GM10266 (cell line): Measurements from ENCODE around the gene IMMP2L.
"Not testable (repeated sequence)": the region's sequence is repeated elsewhere in the genome, so short reads cannot be mapped to it uniquely, and the experiment has no call there.

ENCODE experiments used
- DNase-seq: peaks from one replicate; pipeline ENCODE4 v3.0.0; 2012; ENCODE audit errors: extremely low spot score
- TF ChIP-seq, protein P1 (sequence below): IDR thresholded peaks from 2 replicates; pipeline ENCODE4 v1.5.1; 2012; ENCODE audit warnings: mild to moderate bottlenecking, low read depth; ENCODE audit not compliant: control insufficient read depth, insufficient read depth; ENCODE audit errors: missing control alignments

IMMP2L gene

DNA sequence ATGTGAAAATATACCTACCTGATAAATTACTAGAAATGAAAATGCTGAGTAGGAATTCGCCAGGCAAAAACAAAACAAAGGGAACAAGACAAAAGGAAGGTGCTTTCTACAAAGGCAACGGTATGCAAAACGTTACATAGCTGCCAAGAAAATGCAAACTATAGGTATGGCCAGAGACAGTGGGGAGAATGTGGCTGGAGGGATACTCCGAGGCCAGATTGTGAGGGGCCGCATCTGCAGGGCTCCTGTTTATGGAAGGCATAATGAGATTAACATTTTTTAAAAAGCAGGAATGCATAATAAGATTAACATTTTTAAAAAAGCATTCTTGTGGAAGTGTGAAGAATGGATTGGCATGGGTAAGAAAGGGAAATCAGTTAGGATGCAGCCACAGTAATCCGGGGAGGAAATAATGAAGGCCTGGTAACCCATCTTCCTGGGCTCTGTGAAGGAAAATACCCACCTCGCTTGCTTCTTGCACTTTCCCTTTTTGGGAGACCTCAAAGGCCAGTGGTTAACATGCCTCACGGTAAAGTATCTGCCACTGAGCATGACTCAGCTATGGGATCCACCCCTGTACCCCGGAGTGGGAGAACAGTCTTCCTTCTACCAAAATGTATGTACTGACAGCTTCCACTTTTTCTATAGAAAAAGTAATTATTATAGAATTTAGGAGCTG is 617.2 kb downstream of the IMMP2L start:
- no peak for DNase-seq
- TF ChIP-seq, protein P1, sequence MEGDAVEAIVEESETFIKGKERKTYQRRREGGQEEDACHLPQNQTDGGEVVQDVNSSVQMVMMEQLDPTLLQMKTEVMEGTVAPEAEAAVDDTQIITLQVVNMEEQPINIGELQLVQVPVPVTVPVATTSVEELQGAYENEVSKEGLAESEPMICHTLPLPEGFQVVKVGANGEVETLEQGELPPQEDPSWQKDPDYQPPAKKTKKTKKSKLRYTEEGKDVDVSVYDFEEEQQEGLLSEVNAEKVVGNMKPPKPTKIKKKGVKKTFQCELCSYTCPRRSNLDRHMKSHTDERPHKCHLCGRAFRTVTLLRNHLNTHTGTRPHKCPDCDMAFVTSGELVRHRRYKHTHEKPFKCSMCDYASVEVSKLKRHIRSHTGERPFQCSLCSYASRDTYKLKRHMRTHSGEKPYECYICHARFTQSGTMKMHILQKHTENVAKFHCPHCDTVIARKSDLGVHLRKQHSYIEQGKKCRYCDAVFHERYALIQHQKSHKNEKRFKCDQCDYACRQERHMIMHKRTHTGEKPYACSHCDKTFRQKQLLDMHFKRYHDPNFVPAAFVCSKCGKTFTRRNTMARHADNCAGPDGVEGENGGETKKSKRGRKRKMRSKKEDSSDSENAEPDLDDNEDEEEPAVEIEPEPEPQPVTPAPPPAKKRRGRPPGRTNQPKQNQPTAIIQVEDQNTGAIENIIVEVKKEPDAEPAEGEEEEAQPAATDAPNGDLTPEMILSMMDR: no peak

GRCh38 chr7:110944448-110944847 is 617.8 kb downstream of the IMMP2L start:
- DNase-seq: no peak

DNA sequence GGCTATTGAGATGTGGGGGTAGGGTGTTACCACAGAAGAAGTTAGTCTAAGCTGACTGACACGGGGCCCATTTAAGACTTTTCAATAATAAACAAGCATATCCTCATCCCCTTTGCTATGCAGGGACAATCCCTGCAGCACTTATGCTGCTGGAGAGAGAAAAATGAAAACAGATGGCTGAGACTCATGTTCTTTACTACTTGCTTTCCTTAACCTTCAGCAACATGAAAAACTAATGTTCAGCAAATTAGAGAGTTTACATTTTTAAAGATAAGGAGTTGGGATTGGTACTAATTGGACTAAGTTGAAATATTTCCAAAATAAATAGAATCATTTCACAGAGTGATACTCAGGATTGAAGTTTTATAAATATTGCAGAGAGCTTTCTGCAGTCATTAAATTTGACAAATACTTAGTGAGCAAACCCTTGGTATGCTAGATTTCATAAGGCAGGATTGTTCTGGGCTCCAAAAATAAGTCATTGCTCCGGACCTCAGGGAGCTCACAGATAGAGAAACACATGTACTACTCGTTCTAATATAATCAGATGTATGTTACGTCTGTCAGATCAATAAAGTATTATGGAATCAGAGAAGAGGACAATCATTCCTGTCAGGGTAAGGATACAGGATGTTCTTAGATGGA is 618.5 kb downstream of the IMMP2L start:
- TF ChIP-seq, protein P1: no peak
- DNase-seq: no peak

More at GRCh38 chr7:110944448-110944847, 617.8 kb downstream of the IMMP2L start:
- TF ChIP-seq, protein P1: no peak

GRCh38 chr7:110941385-110941784 is 620.9 kb downstream of the IMMP2L start:
- no peak for DNase-seq
- TF ChIP-seq, protein P1: no peak

GRCh38 chr7:110940756-110941155 is 621.5 kb downstream of the IMMP2L start:
- TF ChIP-seq, protein P1: no peak
- DNase-seq: no peak

- no peak for DNase-seq
- TF ChIP-seq, protein P1: no peak
These were observed 624.1 kb downstream of the IMMP2L start for GRCh38 chr7:110938165-110938564.

DNA sequence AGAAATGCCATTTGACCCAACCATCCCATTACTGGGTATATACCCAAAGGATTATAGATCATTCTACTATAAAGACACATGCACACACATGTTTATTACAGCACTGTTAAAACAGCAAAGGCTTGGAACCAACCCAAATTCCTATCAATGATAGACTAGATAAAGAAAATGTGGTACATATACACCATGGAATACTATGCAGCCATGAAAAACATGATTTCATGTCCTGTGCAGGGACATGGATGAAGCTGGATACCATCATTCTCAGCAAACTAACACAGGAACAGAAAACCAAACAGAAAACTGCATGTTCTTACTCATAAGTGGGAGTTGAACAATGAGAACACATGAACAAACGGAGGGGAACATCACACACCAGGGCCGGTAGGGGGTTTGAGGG is 625.6 kb downstream of the IMMP2L start:
- not testable (repeated sequence) for DNase-seq
